ENCODE measurements around the gene ANKRD52. TPM values are rescaled to one million over a fixed set of nuclear protein-coding genes. Genes with fewer than 3 reads are reported as not detected.
A peak's percentile ranks its signal among the peaks of the same experiment; 100 is the strongest.

The ANKRD52 gene
- total and polyA plus RNA-seq, 9 of the 15 experiments (the other 6 are each of a cell fraction or from before 2014, with no cell fraction given) = 0.52 to 46.8 (median 7.9) TPM

- TF ChIP-seq MLLT1 (IDR thresholded peaks at IDR 0.05) = peak in 1 of 2 experiments; percentile 85; a peak in 2 of 4 replicates
- no peak for TF ChIP-seq TCF15 (CRISPR knock-in tag; IDR thresholded peaks at IDR 0.05)
- TF ChIP-seq HES1 (IDR thresholded peaks at IDR 0.05; ENCODE audit: low read depth) = no peak
- TF ChIP-seq E2F5 (CRISPR knock-in tag; IDR thresholded peaks at IDR 0.05) = peak; percentile 52; the same call in 1 of the 2 replicates
- no peak for TF ChIP-seq NFATC3 (IDR thresholded peaks at IDR 0.05)
- TF ChIP-seq HMBOX1 (IDR thresholded peaks at IDR 0.05) = peak; percentile 53; the same call in 1 of the 2 replicates
- peak in 1 of 2 experiments; percentile 8; a peak in 1 of 4 replicates for TF ChIP-seq RCOR1 (IDR thresholded peaks at IDR 0.05; ENCODE audit: borderline replicate concordance in 1 of 2, low read depth in 2 of 2, low read length in 2 of 2)
- TF ChIP-seq RUNX1 (IDR thresholded peaks at IDR 0.05; ENCODE audit: low read depth) = 0 out of 2 replicates have a peak, but pooled peaks have one; percentile 66
- TF ChIP-seq HDAC6 (IDR thresholded peaks at IDR 0.05; ENCODE audit: low read depth, low read length) = no peak
- no peak for TF ChIP-seq TFE3 (CRISPR knock-in tag; IDR thresholded peaks at IDR 0.05)
- TF ChIP-seq HDAC1 (IDR thresholded peaks at IDR 0.05) = peak in 1 of 2 experiments; percentile 96; a peak in 2 of 4 replicates
- peak; percentile 48 for TF ChIP-seq NCOR1 (IDR thresholded peaks at IDR 0.05)
- no peak; the same call in 1 of the 2 replicates for TF ChIP-seq ZBTB2 (IDR thresholded peaks at IDR 0.05)
- TF ChIP-seq TAF7 (tag; IDR thresholded peaks at IDR 0.05) = peak; percentile 75
- TF ChIP-seq OTX1 (CRISPR knock-in tag; IDR thresholded peaks at IDR 0.05) = 0 out of 2 replicates have a peak, but pooled peaks have one; percentile 12
- TF ChIP-seq EGR1 (conservative IDR thresholded peaks at IDR 0.05) = peak; percentile 46
- peak; percentile 86 for TF ChIP-seq ETS1 (conservative IDR thresholded peaks at IDR 0.05; ENCODE audit: control insufficient read depth, low read depth, low read length)
- no peak for TF ChIP-seq SRSF1 (IDR thresholded peaks at IDR 0.05; ENCODE audit: low read depth, low read length)
Observed at GRCh38 chr12:56299853-56300643, 41.9 kb upstream of the ANKRD52 start, which contains the start of gene CS (continued).

Measured in K562 (cell line).